ENCODE results near the gene PPP1R9A.

PPP1R9A gene

GRCh38 chr7:95062901-95063300, 155.5 kb downstream of the PPP1R9A start:
- TF ChIP-seq CTCF (conservative IDR thresholded peaks at IDR 0.05; ENCODE audit: low read length) = no peak
- no peak for TF ChIP-seq EZH2phosphoT487 (IDR thresholded peaks at IDR 0.05; ENCODE audit: borderline replicate concordance)
- no peaks in the 10 kb centered on the region for H4K20me1 ChIP-seq (ENCODE audit: insufficient read depth, low read length, poor library complexity, severe bottlenecking)
- no peaks in the 10 kb centered on the region for H3K9me2 ChIP-seq (replicated peaks; ENCODE audit: low read depth, low read length)
- no peaks in the 10 kb centered on the region for H3K79me2 ChIP-seq (ENCODE audit: insufficient read depth, low read length)
- no peak overlapping the region for H3K4me2 ChIP-seq (ENCODE audit: low read depth, low read length, poor library complexity, severe bottlenecking)
- no peaks in the 10 kb centered on the region for H3F3A ChIP-seq (ENCODE audit: low read depth)
- H3K4me3 ChIP-seq (ENCODE audit: low read length, poor library complexity, severe bottlenecking) = no peak overlapping the region
- no peak overlapping the region for H2AFZ ChIP-seq (ENCODE audit: low read length)
- no peaks in the 10 kb centered on the region for H3K36me3 ChIP-seq (ENCODE audit: insufficient read depth, low read length)
- no peaks in the 10 kb centered on the region for H3K27me3 ChIP-seq (ENCODE audit: insufficient read depth, low read length, poor library complexity, severe bottlenecking)
- H3K9me3 ChIP-seq (ENCODE audit: insufficient read depth, low read depth, low read length) = no peaks in the 10 kb centered on the region
- no peaks in the 10 kb centered on the region for H3K4me1 ChIP-seq (ENCODE audit: insufficient read depth, low read length, poor library complexity, severe bottlenecking)
- H3K9ac ChIP-seq (ENCODE audit: low read depth, low read length, poor library complexity, severe bottlenecking) = no peak overlapping the region

- Histone ChIP-seq H3K27me3 (ENCODE audit: insufficient read depth, low read length, poor library complexity, severe bottlenecking) (no peaks in the 10 kb centered on the region), H3K9me3 (ENCODE audit: insufficient read depth, low read depth, low read length) (no peaks in the 10 kb centered on the region), H3K9me2 (replicated peaks; ENCODE audit: low read depth, low read length) (no peaks in the 10 kb centered on the region), H4K20me1 (ENCODE audit: insufficient read depth, low read length, poor library complexity, severe bottlenecking) (no peaks in the 10 kb centered on the region), H3K79me2 (ENCODE audit: insufficient read depth, low read length) (no peaks in the 10 kb centered on the region), H3K4me3 (ENCODE audit: low read length, poor library complexity, severe bottlenecking) (no peak overlapping the region), H3K9ac (ENCODE audit: low read depth, low read length, poor library complexity, severe bottlenecking) (no peak overlapping the region), H2AFZ (ENCODE audit: low read length) (no peak overlapping the region), H3K4me1 (ENCODE audit: insufficient read depth, low read length, poor library complexity, severe bottlenecking) (no peaks in the 10 kb centered on the region), H3F3A (ENCODE audit: low read depth) (no peaks in the 10 kb centered on the region), H3K4me2 (ENCODE audit: low read depth, low read length, poor library complexity, severe bottlenecking) (no peak overlapping the region), H3K36me3 (ENCODE audit: insufficient read depth, low read length) (no peaks in the 10 kb centered on the region)
- TF ChIP-seq EZH2phosphoT487 (IDR thresholded peaks at IDR 0.05; ENCODE audit: borderline replicate concordance) (no peak), CTCF (conservative IDR thresholded peaks at IDR 0.05; ENCODE audit: low read length) (no peak)
Observed at GRCh38 chr7:95066737-95067530, 159.5 kb downstream of the PPP1R9A start.

GRCh38 chr7:95088536-95089215, 181.3 kb downstream of the PPP1R9A start:
- Histone ChIP-seq H3K9me2 (replicated peaks; ENCODE audit: low read depth, low read length) (no peaks in the 10 kb centered on the region), H3K9ac (ENCODE audit: low read depth, low read length, poor library complexity, severe bottlenecking) (no peak overlapping the region), H3K4me1 (ENCODE audit: insufficient read depth, low read length, poor library complexity, severe bottlenecking) (peaks cover 4% of the 10 kb centered on the region), H2AFZ (ENCODE audit: low read length) (no peak overlapping the region), H3K36me3 (ENCODE audit: insufficient read depth, low read length) (no peaks in the 10 kb centered on the region), H3K4me3 (ENCODE audit: low read length, poor library complexity, severe bottlenecking) (no peak overlapping the region), H3F3A (ENCODE audit: low read depth) (no peaks in the 10 kb centered on the region), H3K27me3 (ENCODE audit: insufficient read depth, low read length, poor library complexity, severe bottlenecking) (no peaks in the 10 kb centered on the region), H3K4me2 (ENCODE audit: low read depth, low read length, poor library complexity, severe bottlenecking) (no peak overlapping the region), H3K79me2 (ENCODE audit: insufficient read depth, low read length) (no peaks in the 10 kb centered on the region), H4K20me1 (ENCODE audit: insufficient read depth, low read length, poor library complexity, severe bottlenecking) (no peaks in the 10 kb centered on the region), H3K9me3 (ENCODE audit: insufficient read depth, low read depth, low read length) (no peaks in the 10 kb centered on the region)
- TF ChIP-seq EZH2phosphoT487 (IDR thresholded peaks at IDR 0.05; ENCODE audit: borderline replicate concordance) = no peak
- no peak for TF ChIP-seq CTCF (conservative IDR thresholded peaks at IDR 0.05; ENCODE audit: low read length)
